GM18909 (cell line): ENCODE measurements around the gene F3.

Experiments
- ATAC-seq: cut with Tn5 transposase; IDR thresholded peaks from one replicate; pipeline ENCODE4 v1.9.1; 2021; ENCODE audit warnings: mild to moderate bottlenecking; ENCODE audit not compliant: unreplicated experiment, poor library complexity

Gene F3

GRCh38 chr1:94553931-94554330, 12.4 kb upstream of the F3 start:
- no peak for ATAC-seq

DNA sequence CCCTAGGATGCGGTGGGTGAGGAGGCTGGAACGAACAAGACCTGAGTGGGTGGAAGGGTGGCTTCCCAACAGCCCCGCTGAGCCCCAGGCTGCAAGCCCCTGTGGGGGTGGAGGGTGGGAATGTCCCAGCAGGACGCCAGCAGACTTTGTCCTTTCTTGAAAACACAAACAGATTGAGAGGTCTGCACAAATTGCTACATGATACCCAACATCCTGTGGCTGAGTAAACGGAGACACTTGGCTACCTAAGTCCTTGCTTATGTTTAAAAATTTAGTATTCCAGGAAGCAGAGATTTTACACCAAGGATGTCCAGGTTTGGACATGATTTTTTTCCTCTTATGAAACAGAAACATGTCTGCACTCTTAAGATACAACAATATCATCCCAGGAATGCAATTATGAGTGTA, 11.8 kb upstream of the F3 start:
- ATAC-seq = no peak

GRCh38 chr1:94552071-94552586, 10.6 kb upstream of the F3 start:
- no peak for ATAC-seq

- ATAC-seq = no peak
Observed at GRCh38 chr1:94551449-94551848, 9.9 kb upstream of the F3 start.

- no peak for ATAC-seq
Observed at GRCh38 chr1:94550800-94551241, 9.3 kb upstream of the F3 start.

DNA sequence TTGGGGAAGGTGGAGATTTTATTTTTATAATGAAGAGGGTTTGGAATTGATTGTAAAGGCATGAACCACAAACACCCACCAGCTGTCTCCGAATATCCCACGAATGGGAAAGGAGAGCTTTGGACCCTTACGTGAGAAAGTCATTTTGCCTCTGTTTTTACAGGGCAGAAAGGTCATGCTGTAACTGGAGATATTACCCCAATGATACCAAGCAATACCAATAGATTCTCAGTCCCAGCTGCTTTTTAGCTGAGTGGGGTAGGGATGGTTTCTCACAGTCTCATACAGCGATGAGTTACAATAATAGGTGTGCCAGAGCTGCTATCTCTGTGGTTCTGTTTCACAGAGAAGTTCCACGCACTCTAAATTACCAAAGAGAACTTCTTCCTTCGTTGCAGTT, 8.8 kb upstream of the F3 start:
- ATAC-seq = no peak

DNA sequence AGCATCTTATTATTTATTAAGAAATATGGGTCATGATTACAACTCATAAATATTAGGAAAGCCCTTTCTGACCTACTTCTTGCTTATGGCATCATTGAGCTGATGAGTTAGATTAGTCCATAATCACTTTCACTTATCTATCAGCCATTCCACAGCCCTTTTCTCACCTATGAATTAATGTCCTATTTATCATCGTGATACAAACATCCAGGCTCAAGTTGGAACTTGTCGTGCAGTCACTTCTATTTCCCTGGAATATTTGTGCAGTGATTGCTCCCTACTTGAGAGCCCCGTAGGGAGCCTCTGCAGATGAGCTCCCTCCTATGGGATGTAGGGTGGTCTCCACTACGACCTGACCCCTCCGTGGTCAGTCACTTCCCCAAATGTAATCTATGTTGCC, 8.1 kb upstream of the F3 start:
- no peak for ATAC-seq

- ATAC-seq = no peak
Observed at GRCh38 chr1:94544706-94545490, 3.3 kb upstream of the F3 start.

- no peak for ATAC-seq
Observed at GRCh38 chr1:94543893-94544635, 2.5 kb upstream of the F3 start.

DNA sequence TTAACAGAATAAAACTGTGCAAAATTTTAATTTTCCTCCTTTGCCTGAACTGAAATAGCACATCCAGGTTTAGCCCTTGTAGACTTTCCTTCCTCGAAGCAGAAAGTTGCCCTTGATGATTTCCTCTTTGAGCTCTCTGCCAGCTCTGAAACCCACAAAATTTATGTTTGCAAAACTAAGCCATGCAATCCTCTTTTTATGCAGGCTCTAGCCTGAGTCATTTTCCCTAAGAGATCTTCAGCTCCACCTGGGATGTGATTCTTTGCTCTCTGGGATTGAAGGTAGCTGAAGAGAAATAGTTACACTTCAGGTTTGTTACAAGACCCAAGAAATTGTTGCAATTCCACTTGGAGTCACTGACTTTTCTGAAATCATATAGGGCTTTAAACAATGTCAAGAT, 1.4 kb upstream of the F3 start:
- no peak for ATAC-seq

DNA sequence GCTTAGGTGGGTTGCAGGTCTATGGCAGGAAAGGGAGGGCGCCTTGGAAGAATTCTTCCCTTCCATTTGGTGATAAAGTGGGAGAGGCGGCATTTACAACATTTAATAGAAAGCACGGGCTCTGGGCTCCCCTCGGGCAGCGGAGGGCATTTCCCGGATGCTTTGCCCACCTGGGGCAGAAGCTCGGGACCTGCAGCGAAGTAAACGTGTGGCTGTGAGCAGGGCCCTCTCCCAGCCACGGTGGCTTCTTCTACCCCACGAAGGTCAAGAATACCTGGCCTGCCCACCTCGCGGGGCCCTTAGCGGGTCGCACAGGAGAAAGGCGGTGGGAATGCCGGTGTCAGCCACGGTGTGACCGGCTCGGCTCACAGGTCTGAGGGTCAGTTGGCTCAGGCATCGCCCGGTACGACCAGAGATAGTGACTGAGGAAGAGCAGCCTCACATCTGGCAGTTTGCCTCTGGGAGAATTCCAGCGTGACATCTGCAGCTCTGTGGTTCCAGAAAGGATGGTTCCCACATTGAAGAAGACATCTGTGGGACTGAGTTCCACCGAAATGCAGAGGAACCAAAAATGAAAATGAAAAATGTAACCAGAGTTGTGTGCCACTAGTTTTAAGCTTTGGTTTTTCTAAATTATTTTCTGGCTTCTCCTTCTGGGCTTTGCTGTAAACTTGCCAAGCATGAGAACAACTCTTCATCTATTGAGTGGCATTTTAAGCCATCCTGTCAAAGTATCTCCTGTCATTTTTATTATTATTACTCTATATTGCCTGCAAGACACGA, 720 bp upstream of the F3 start:
- peak; percentile 24 for ATAC-seq

DNA sequence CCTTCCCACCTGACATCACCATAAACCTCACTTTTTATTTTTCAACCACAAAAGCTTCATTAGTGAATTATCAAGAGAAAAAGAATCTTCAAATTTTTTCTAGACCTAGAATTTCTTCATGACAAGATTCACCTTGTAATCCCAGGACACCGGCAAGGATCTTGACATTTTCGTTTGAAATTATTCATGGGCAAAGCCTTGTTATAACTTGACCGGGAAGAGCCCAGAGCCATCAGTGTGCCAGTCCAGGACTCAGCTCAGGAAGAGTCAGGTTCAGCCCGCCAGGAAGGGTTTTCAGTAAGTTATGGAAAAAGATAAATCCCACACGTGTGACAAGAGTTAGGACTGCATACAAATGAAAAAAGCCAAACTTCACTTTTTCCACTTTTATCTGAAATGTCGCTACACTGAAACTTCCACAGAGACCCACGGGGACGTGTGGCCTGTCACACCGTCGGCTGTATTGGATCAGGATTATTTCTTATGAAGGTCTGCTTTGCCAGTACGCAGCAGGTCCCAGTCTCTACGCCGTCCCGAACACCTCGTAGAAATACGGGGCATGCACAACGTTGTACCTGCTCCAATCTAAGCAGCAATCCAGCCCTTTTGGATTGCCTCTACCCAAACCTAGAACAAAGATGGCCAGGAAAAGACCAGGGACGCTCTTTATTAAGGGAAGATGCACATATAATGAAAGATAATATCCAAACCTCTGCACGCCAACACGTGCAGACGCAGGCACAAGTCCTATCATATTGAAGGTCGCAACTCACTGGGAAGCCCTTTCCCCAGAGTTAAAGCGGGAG, 916 bp downstream of the F3 start:
- no peak for ATAC-seq

GRCh38 chr1:94539496-94539895, 2.1 kb downstream of the F3 start:
- ATAC-seq = no peak

DNA sequence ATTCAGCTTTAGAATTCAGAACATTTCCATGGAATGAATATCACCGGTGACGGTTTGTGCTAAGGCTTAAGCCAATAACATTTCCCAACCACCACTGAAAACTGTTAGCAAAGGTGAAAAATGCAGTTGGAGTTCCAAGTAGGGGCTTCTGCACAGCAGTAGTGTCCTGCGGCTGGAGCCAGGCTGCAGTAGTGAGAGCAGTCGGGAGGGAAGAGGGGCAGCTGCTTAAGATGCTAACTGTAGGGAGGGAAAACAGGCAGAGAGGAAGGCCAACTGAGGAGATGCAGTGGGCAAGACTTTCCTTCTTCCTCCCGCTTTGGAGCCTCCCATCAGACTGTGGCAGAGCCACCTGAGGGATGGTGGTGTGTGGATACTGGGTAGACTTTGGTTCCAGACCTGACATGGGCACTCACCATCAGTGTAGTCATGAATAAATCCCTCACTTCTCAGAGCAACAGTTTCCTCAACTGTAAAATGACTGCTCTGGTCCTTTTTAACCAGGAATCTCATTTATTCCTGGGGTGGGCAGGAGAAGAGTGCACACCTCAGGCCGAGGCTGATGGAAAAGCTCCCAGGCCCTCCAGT, 3.2 kb downstream of the F3 start:
- ATAC-seq = no peak

DNA sequence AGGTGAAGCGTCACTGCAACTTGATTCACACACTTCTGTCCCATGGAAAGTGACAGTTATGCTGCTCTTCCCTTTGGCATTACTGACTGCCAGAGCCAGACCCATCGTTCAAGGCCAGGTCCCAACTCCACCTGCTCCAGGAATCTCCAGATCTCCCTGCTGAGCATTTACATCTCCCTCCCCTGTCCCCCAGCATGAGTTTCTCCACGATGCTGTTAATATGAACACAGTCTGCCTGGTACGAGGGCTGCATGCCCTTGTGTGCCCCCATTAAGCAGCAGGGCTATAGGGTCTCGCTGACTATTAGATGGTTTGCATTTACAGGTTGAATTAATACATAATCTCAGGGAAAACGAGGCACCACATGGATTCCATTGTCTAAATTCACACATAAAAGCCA, 4.3 kb downstream of the F3 start:
- ATAC-seq = no peak

DNA sequence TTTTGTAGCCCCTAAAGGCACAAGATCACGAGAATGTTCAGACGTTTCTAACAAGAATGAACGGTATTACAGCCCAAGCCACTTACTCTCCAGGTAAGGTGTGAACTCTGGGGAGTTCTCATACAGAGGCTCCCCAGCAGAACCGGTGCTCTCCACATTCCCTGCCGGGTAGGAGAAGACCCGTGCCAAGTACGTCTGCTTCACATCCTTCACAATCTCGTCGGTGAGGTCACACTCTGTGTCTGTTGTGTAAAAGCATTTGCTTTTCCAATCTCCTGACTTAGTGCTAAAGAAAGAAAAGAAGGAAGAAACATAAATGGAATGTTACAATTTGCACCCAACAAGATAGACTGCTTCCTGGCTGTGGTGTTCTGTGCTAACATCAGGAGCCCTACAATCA, 5.7 kb downstream of the F3 start:
- ATAC-seq = no peak

DNA sequence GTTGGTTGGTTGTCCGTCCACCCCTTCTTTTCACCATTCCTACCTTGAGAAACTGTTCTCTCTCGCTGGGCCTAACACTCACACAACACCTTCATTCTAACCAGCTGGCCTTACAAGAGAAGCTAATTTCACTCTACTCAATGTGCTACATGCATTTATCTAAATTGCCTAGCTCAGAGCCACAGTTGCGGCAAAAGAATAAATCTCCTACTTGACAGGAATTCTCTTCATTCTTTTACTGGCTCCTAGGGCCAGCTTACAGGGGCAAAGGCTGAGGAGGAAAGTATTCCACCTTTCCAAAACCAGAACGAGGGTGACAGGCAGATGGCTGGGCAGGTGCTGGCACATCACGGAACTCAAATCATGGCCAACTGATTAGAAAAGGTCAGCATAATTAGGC, 6.5 kb downstream of the F3 start:
- no peak for ATAC-seq

DNA sequence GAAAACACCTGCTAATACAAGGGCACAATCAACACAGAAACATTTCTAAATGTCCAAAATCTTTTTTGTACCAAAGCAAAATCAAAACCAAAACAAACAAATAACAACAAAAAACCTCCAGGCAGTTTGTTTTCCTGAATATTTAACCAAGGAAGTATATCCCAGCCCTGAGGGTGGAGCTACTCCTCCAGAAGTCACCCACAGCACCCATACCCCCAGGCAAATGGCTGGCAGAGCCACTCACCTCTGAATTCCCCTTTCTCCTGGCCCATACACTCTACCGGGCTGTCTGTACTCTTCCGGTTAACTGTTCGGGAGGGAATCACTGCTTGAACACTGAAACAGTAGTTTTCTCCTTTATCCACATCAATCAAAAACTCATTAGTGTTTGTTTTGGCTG, 9.5 kb downstream of the F3 start:
- no peak for ATAC-seq

GRCh38 chr1:94531664-94532063, 9.9 kb downstream of the F3 start:
- ATAC-seq = no peak

DNA sequence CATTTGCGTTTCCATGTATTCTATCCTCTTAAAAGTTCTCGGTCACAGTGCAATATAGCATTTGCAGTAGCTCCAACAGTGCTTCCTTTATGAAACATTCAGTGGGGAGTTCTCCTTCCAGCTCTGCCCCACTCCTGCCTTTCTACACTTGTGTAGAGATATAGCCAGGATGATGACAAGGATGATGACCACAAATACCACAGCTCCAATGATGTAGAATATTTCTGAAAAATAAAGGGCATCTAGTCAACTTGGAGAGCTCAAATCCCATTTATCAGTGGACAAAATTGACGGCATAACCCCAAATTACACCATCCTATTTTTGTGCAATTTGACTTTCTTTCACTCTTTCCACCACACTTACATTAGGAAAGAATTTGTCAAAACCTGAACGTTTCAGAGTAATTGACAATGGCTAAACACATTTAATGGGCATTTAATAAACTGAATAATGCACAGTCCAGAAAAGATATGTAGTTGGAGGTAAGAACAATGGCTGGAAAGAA, 11.1 kb downstream of the F3 start:
- ATAC-seq = no peak
